ENCODE results near the gene TXNDC11.

The TXNDC11 gene

GRCh38 chr16:11689031-11689840, 53.4 kb downstream of the TXNDC11 start:
- H3K4me3 ChIP-seq (ENCODE audit: low read depth, low read length) = no peak overlapping the region
- TF ChIP-seq CTCF (IDR thresholded peaks at IDR 0.05; ENCODE audit: borderline replicate concordance, insufficient read depth, low read depth, low read length) = no peak

GRCh38 chr16:11688520-11688886, 54.2 kb downstream of the TXNDC11 start:
- H3K4me3 ChIP-seq (ENCODE audit: low read depth, low read length) = no peak overlapping the region
- TF ChIP-seq CTCF (IDR thresholded peaks at IDR 0.05; ENCODE audit: borderline replicate concordance, insufficient read depth, low read depth, low read length) = no peak

GRCh38 chr16:11687601-11688519, 54.8 kb downstream of the TXNDC11 start:
- no peak for TF ChIP-seq CTCF (IDR thresholded peaks at IDR 0.05; ENCODE audit: borderline replicate concordance, insufficient read depth, low read depth, low read length)
- no peak overlapping the region for H3K4me3 ChIP-seq (ENCODE audit: low read depth, low read length)

GRCh38 chr16:11686713-11687380, 55.8 kb downstream of the TXNDC11 start:
- no peak overlapping the region for H3K4me3 ChIP-seq (ENCODE audit: low read depth, low read length)
- no peak for TF ChIP-seq CTCF (IDR thresholded peaks at IDR 0.05; ENCODE audit: borderline replicate concordance, insufficient read depth, low read depth, low read length)

GRCh38 chr16:11685844-11686618, 56.6 kb downstream of the TXNDC11 start:
- no peak overlapping the region for H3K4me3 ChIP-seq (ENCODE audit: low read depth, low read length)
- TF ChIP-seq CTCF (IDR thresholded peaks at IDR 0.05; ENCODE audit: borderline replicate concordance, insufficient read depth, low read depth, low read length) = no peak

GRCh38 chr16:11684231-11685025, 58.2 kb downstream of the TXNDC11 start:
- TF ChIP-seq CTCF (IDR thresholded peaks at IDR 0.05; ENCODE audit: borderline replicate concordance, insufficient read depth, low read depth, low read length) = no peak
- no peak overlapping the region for H3K4me3 ChIP-seq (ENCODE audit: low read depth, low read length)

Measured in GM12875 (cell line).